SJSA1 (cell line): ENCODE results near the gene MSRB3. TPM values are rescaled to one million over a fixed set of nuclear protein-coding genes. Genes with fewer than 3 reads are reported as not detected.

Experiments
- DNase-seq, 2 experiments: peaks; one replicate each; pipeline ENCODE4 v3.0.0-alpha.2; 2015 to 2020; ENCODE audit warnings: low spot score in 2 of 2, low read depth in 1 of 2
- H3K27ac ChIP-seq: fragments of 250-450 bp; sonication (Bioruptor Pico); 2 replicates; pipeline ENCODE4 v1.5.1; 2020; ENCODE audit warnings: mild to moderate bottlenecking, moderate library complexity
- H3K27me3 ChIP-seq: fragments of 250-450 bp; sonication (Bioruptor Pico); replicated peaks from 2 replicates; pipeline ENCODE4 v1.5.1; 2020; ENCODE audit warnings: mild to moderate bottlenecking, moderate library complexity
- H3K36me3 ChIP-seq: fragments of 250-450 bp; sonication (Bioruptor Pico); 2 replicates; pipeline ENCODE4 v1.5.1; 2020; ENCODE audit warnings: mild to moderate bottlenecking
- H3K4me1 ChIP-seq: fragments of 250-450 bp; sonication (Bioruptor Pico); replicated peaks from 2 replicates; pipeline ENCODE4 v1.6.1; 2021; ENCODE audit warnings: mild to moderate bottlenecking
- H3K4me3 ChIP-seq: fragments of 250-450 bp; sonication (Bioruptor Pico); 2 replicates; pipeline ENCODE4 v1.5.1; 2020; ENCODE audit warnings: mild to moderate bottlenecking
- H3K9me3 ChIP-seq: fragments of 250-450 bp; sonication (Bioruptor Pico); replicated peaks from 2 replicates; pipeline ENCODE4 v1.5.1; 2020; ENCODE audit warnings: mild to moderate bottlenecking
- total RNA-seq: library from RNA; depleted of rRNA; stranded (reverse); fragments of >200 nt; shearing (Covaris generic); gene quantifications from 2 replicates; pipeline ENCODE4 v1.2.3, GENCODE V29; 2014

Gene MSRB3
- total RNA-seq, 1 experiment from 2014 or later = 55.9 TPM

DNA sequence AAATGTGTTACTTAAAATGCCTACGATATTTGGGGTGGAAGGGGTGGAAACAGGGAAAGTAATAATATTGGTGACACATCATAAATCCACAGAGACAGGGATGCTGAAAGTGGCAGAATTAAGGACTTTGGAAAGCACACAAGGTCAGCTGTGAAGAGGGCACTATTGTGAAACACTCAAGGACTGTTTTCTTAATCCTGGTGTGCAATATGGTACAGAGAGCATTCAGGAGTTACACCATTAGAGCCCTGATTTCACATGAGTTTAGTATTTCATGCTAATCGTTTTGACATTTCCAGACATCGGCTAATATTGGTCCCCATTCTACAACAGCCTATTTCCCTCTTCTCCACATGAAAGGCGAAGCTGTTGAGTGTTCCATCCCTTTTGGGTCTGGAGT, 219.2 kb downstream of the MSRB3 start:
- DNase-seq = no peak
- Histone ChIP-seq H3K27me3 (no peaks in the 10 kb centered on the region), H3K4me3 (no peak overlapping the region), H3K4me1 (peaks cover 63% of the 10 kb centered on the region), H3K27ac (no peak overlapping the region), H3K36me3 (no peaks in the 10 kb centered on the region), H3K9me3 (no peaks in the 10 kb centered on the region)

DNA sequence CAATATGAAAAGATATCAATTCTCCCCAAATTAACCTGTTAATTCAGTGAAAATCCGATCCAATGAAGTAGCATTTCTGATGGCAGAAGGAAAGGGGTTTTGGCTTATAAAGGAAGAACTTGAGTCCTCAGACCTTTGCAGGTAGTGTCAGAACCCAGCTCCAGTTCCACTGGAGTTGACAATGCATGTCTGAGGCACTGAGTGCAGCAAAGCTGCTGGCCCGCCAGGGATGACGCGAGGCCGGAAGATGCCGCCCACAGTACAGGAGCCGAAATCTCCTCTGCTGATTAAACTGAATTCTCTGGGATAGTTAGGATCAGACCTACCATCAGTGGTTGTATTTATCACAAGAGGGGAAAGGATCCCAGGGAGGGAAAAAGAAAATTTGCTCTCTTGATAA, 220.7 kb downstream of the MSRB3 start:
- no peaks in the 10 kb centered on the region for H3K9me3 ChIP-seq
- H3K27me3 ChIP-seq = no peaks in the 10 kb centered on the region
- H3K27ac ChIP-seq = peak overlapping the region; percentile 95
- 0 out of 2 replicates have a peak, but pooled peaks cover 2% of the 10 kb centered on the region for H3K36me3 ChIP-seq
- H3K4me1 ChIP-seq = peaks cover 50% of the 10 kb centered on the region
- no peak for DNase-seq
- H3K4me3 ChIP-seq = no peak overlapping the region

DNA sequence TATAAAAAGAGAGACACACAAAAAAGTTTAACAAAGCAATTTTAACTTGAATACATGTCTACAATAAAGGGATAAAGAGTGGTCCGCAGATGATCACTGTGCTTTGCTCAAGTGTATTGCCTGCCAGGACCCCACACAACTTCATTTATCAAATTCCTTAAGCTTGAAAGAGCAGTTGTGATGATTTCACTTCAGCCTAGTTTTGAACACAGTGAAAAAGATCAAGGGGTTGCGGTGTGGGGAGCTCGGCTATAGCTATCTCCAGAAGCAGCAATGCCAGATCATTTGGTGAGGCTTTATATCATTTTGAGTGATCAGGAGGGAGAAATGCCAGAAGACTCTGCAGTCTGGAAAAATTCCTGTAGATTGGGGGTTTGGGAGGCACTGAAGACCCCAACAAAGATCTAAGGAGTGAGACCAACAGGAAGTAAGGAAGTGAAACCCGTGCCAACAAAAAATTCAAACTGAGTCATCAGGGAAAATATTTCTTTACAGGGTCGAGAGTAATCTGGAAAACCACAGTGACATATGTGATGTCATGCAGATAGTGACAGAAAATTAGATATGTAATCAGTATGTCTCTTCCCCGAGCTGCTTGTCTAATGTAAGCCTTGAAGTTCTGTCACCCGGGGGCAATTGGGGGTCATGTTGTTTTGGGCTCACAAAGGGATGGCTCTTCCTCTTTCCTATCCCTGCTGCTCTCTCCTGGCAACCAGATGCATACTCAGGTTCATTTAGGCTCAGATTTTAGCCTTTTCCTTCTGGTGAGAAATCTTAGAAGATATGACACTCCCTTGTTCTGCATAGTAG, 221.8 kb downstream of the MSRB3 start:
- H3K36me3 ChIP-seq = 0 out of 2 replicates have a peak, but pooled peaks cover 2% of the 10 kb centered on the region
- DNase-seq = peak; percentile 61 to 92
- H3K27me3 ChIP-seq = no peaks in the 10 kb centered on the region
- peak overlapping the region; percentile 95 for H3K27ac ChIP-seq
- no peak overlapping the region for H3K4me3 ChIP-seq
- H3K4me1 ChIP-seq = peaks cover 39% of the 10 kb centered on the region
- no peaks in the 10 kb centered on the region for H3K9me3 ChIP-seq

DNA sequence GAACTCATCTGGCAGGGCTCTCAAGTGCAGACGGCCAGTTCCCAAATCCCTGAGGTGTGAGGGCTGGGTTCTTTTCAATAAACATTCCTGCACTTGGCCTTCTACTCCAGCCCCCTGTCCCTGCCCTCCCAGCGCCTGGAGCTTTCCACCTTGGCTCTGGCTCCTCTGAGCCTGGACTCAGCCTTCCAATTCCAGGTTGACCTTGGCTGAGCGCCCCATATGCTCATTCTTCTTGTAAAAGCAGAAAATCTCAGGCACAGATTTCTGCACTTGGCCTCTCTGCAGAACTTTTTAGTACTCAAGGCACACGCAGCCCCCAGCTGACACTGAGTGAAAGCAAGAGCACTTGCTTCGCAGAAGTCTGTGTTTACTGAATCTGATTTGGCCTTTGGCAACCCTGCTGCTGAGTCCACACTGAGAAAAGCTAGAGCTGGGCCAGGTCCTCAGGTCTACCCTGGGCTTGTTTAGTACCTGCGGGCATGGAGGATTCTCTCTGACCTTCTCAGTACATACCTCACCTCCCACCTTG, 222.7 kb downstream of the MSRB3 start:
- Histone ChIP-seq H3K9me3 (no peaks in the 10 kb centered on the region), H3K36me3 (0 out of 2 replicates have a peak, but pooled peaks cover 2% of the 10 kb centered on the region), H3K27ac (peak overlapping the region; percentile 95), H3K27me3 (no peaks in the 10 kb centered on the region), H3K4me1 (peaks cover 30% of the 10 kb centered on the region), H3K4me3 (no peak overlapping the region)
- no peak for DNase-seq

DNA sequence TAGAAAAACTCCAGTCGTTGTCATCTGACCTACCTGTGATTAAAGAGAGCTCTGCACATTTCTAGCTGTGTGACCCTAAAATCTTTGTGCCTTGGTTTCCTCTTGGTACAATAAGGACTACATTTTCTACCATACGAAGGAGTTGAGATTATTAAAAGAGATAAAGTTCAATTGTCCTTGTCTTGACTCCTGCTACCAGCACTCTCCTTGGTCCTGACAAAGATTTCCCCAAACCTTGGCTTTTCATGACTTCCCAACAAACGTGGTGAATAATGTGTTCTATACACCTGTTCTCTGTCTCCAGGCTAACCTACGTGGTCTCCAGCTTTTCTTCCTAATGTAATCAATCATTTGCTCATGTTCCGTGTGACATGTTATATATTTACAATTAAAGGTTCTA, 223.5 kb downstream of the MSRB3 start:
- H3K4me3 ChIP-seq = no peak overlapping the region
- H3K9me3 ChIP-seq = no peaks in the 10 kb centered on the region
- no peaks in the 10 kb centered on the region for H3K27me3 ChIP-seq
- H3K36me3 ChIP-seq = 0 out of 2 replicates have a peak, but pooled peaks cover 2% of the 10 kb centered on the region
- H3K27ac ChIP-seq = no peak overlapping the region
- DNase-seq = no peak
- H3K4me1 ChIP-seq = peaks cover 29% of the 10 kb centered on the region

DNA sequence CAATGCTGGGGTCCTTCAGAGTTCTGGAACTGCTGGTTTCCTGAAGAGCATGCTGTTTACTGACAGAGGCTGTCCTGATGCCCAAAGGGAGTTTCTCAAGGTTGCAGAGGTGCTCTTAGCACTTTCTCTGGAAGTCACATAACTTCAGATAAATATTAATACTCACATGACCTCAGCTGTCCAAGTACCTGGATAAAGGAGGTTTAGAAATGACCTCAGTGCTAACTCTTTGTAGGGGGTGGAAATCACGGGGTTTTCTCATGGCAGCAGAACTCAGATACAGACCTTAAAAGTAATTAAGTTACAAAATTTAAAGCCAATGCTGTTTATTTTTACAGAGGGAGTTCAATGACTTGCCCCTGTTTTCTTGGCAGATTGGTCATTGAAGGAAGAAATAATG, 225.9 kb downstream of the MSRB3 start:
- H3K9me3 ChIP-seq = no peaks in the 10 kb centered on the region
- H3K27me3 ChIP-seq = no peaks in the 10 kb centered on the region
- H3K4me1 ChIP-seq = peaks cover 25% of the 10 kb centered on the region
- no peak overlapping the region for H3K4me3 ChIP-seq
- H3K27ac ChIP-seq = no peak overlapping the region
- H3K36me3 ChIP-seq = 0 out of 2 replicates have a peak, but pooled peaks cover 2% of the 10 kb centered on the region
- DNase-seq = no peak

DNA sequence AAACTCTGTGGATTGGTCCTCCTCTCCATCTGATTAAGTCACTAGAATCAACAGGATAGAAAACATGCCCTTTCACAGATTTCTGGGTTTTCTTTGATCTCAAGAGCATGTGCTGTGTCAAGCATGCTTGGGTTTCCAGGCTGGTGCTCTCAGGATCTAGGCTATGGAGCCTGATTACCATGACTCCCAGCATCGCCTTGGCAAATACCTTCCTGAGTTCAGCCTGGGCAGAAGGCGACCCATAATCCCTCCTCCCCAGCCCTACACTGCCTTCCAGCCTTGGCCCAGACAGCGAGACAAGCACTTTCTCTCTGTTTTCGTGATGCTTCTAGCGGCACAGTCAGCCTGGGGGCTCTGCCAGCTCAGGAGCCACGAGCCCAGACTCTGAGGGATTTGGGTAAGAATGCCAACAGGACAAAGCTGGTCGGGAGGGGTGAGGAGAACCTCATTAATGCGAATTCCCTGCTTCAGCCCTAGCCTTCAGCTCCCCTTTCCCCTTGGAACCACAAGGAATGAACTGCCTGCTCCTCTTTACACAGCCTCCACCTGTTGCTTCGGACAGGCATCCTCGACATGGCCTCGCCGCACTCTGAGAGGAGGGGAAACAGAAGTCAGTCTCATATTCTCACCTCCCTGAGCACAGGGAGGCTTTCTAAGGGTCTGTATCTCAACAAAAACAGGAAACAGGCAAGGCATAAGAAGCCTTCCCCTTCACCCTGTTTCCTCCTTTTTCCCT, 227.1 kb downstream of the MSRB3 start:
- H3K36me3 ChIP-seq = 0 out of 2 replicates have a peak, but pooled peaks cover 2% of the 10 kb centered on the region
- H3K9me3 ChIP-seq = no peaks in the 10 kb centered on the region
- no peak overlapping the region for H3K4me3 ChIP-seq
- no peaks in the 10 kb centered on the region for H3K27me3 ChIP-seq
- DNase-seq = no peak
- peaks cover 14% of the 10 kb centered on the region for H3K4me1 ChIP-seq
- no peak overlapping the region for H3K27ac ChIP-seq

DNA sequence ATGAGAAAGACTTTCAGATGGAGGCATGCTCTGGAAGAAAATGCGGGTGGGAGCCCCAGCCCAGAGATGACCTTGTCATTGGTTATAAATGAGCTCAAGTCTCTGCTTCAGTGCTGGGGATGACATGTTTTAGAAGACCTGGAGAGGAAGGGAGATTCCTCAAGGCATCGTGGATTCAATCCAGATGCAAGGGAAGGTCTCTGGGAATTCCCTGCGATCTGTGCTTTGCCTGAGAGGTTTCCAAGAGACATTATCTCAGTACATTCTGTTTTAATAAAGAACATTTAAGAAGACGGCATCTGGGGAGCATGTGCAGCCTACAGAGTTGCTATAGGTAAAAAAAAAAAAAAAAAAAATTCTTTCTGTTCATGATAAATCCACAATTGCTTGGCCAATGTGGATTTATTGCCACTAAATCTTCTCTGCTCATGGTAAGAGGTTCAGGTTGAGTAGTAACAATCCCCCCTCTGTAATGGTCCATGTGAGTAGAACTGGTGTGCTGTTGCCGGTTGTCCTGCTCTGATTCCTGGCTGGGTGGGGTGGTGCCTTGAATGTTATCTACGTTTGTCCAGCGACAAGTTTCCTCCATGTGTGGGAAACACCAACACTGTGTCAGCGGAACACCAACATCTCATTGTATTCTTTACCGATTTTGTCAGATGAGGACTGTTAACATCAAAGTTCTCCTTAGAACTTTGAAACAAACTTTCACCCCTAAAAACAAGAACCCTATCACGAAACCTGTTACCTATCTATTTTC, 230.0 kb downstream of the MSRB3 start:
- Histone ChIP-seq H3K36me3 (no peaks in the 10 kb centered on the region), H3K27ac (no peak overlapping the region), H3K4me3 (no peak overlapping the region), H3K27me3 (no peaks in the 10 kb centered on the region), H3K9me3 (no peaks in the 10 kb centered on the region), H3K4me1 (no peaks in the 10 kb centered on the region)
- no peak for DNase-seq

DNA sequence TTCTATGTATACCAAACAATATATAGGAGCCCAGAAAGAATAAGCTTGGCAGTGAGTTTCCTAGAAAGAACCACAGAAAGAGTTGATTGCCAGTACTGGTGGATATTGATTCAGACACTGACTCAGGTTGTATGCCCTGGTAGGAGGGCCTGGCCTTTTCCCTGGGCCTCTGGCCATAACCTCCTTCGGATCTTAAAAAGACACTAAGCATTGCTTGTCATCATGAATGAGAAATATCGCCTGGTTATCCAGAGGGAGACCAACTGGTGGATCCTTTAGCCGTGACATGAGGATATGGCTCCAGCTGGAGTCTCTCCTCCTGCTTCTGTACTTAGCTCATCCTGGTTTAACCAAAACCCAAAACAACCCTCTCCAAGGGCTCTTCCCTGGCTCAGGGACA, 231.5 kb downstream of the MSRB3 start:
- Histone ChIP-seq H3K27me3 (no peaks in the 10 kb centered on the region), H3K27ac (no peak overlapping the region), H3K4me1 (no peaks in the 10 kb centered on the region), H3K36me3 (no peaks in the 10 kb centered on the region), H3K4me3 (no peak overlapping the region), H3K9me3 (no peaks in the 10 kb centered on the region)
- DNase-seq = no peak

DNA sequence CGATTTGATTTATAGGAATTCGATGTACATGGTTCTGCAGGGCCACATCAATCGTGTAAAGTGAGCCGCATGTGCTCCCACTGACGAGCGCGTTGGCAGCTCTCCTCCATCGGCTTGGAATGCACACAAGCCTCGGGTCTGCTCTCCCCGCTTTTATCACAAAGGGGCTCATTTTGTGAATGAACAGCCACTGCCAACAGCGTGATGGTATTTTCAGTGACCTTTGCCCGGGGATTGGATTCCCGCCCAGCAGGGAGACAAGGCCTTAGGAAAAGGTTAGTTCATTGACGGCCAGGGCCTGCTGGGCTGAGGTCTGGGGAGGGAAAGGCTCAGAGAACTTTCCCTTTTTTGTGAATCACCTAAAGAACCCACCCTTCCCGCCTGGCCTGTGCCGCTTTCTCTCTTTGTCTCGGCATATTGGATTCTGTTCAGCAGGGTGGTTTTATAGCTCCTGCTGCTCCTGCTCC, 232.1 kb downstream of the MSRB3 start:
- Histone ChIP-seq H3K4me1 (no peaks in the 10 kb centered on the region), H3K4me3 (no peak overlapping the region), H3K27ac (no peak overlapping the region), H3K36me3 (no peaks in the 10 kb centered on the region), H3K9me3 (no peaks in the 10 kb centered on the region), H3K27me3 (no peaks in the 10 kb centered on the region)
- no peak for DNase-seq

DNA sequence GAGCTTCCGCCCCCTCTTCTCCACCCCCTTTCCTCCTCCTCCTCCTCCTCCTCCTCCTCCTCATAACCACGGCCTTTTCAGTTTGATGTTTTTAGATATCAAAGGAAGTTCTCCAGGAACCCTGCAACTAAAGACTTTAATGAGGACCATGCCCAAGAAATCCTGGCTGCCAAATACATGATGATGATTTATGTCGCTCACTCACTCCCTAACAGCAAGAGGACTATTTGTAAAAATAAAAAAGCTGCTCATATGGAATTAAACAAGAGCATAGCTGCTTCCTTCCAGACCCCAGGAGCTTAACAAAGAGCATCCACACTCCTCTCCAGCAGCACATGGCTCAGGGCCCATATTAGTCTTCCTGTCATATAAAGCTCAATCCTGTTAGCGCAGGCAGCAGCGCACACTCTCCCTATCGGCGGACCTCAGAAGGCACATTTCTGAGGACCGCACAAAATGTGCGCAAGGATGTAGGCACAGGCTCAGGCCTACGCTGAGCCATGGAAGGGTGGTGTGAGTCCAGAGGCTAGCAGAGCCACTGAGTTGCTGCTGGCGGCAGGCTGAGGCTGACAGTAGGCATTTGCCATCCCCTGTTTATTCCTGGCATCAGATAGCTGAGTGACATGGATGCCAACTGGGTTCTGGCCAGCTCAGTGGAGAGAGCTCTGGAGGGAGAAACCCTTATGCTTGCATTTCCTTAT, 232.8 kb downstream of the MSRB3 start:
- no peaks in the 10 kb centered on the region for H3K4me1 ChIP-seq
- no peaks in the 10 kb centered on the region for H3K36me3 ChIP-seq
- H3K4me3 ChIP-seq = no peak overlapping the region
- H3K27me3 ChIP-seq = no peaks in the 10 kb centered on the region
- no peaks in the 10 kb centered on the region for H3K9me3 ChIP-seq
- H3K27ac ChIP-seq = no peak overlapping the region
- DNase-seq = no peak

DNA sequence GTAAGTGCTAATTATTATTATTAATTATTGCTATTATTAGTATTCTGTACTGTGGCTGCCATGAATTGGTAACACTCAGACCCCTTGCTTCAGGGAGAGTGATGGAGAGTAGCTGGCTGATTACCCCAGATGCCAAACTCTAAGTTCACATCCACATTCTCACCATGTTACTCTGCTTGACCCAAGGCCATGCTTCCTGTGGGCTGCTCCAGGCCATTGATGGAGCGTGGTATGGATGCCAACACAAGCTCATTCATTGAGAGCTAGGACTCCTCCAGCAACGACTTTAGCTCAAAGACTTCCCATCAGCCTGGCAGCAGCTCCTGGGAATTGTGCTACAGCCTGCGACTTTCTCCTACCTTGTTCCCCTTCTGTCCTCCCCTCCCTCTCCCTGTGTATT, 233.4 kb downstream of the MSRB3 start:
- no peaks in the 10 kb centered on the region for H3K4me1 ChIP-seq
- H3K27ac ChIP-seq = no peak overlapping the region
- H3K36me3 ChIP-seq = no peaks in the 10 kb centered on the region
- H3K27me3 ChIP-seq = no peaks in the 10 kb centered on the region
- no peak overlapping the region for H3K4me3 ChIP-seq
- DNase-seq = no peak
- H3K9me3 ChIP-seq = no peaks in the 10 kb centered on the region
